H1 (cell line): ENCODE measurements around the gene GRM7.

Experiments used
- BACH1 ChIP-seq: IDR thresholded peaks from 2 replicates; pipeline ENCODE4 v1.6.1; 2012; ENCODE audit warnings: low read length, improper control_type of control experiment
- EP300 ChIP-seq, 2 experiments: IDR thresholded peaks; 1 replicate in 1 of 2; 2 replicates in 1 of 2; pipeline ENCODE4 v1.6.1; 2011 to 2012; ENCODE audit warnings: low read depth in 2 of 2, low read length in 2 of 2, mild to moderate bottlenecking in 2 of 2, borderline replicate concordance in 1 of 2, inconsistent platforms in 1 of 2, moderate library complexity in 1 of 2
- EZH2 ChIP-seq: fragments of 200-600 bp; sonication (generic); IDR thresholded peaks from 2 replicates; pipeline ENCODE4 v1.7.1; 2012; ENCODE audit warnings: low read depth, mild to moderate bottlenecking, moderate library complexity, low read length, inconsistent platforms; ENCODE audit not compliant: severe bottlenecking
- MAX ChIP-seq: IDR thresholded peaks from 2 replicates; pipeline ENCODE4 v1.6.1; 2012; ENCODE audit warnings: inconsistent platforms
- POLR2A ChIP-seq, 2 experiments: IDR thresholded peaks; 1 replicate in 1 of 2; 2 replicates in 1 of 2; pipeline ENCODE4 v1.6.1; 2011; ENCODE audit warnings: low read depth in 2 of 2, low read length in 2 of 2, mild to moderate bottlenecking in 2 of 2; ENCODE audit errors: control extremely low read depth in 1 of 2
- POLR2AphosphoS5 ChIP-seq: IDR thresholded peaks from 2 replicates; pipeline ENCODE4 v1.6.1; 2011; ENCODE audit warnings: low read depth, low read length
- SP2 ChIP-seq: IDR thresholded peaks from 2 replicates; pipeline ENCODE4 v1.6.1; 2012; ENCODE audit warnings: mild to moderate bottlenecking, low read length, inconsistent platforms
- TCF12 ChIP-seq: IDR thresholded peaks from 2 replicates; pipeline ENCODE4 v1.6.1; 2011; ENCODE audit warnings: low read depth, mild to moderate bottlenecking, low read length
- TF ChIP-seq, protein P1 (sequence below), 3 experiments: IDR thresholded peaks; 1 replicate in 2 of 3; 2 replicates in 1 of 3; pipeline versions ENCODE4 v1.5.1 to v1.6.1; 2011; ENCODE audit warnings: low read length in 3 of 3, mild to moderate bottlenecking in 3 of 3, inconsistent platforms in 2 of 3, low read depth in 1 of 3, moderate library complexity in 1 of 3; ENCODE audit not compliant: insufficient read depth in 1 of 3; ENCODE audit errors: control extremely low read depth in 1 of 3

- TF ChIP-seq, protein P1, sequence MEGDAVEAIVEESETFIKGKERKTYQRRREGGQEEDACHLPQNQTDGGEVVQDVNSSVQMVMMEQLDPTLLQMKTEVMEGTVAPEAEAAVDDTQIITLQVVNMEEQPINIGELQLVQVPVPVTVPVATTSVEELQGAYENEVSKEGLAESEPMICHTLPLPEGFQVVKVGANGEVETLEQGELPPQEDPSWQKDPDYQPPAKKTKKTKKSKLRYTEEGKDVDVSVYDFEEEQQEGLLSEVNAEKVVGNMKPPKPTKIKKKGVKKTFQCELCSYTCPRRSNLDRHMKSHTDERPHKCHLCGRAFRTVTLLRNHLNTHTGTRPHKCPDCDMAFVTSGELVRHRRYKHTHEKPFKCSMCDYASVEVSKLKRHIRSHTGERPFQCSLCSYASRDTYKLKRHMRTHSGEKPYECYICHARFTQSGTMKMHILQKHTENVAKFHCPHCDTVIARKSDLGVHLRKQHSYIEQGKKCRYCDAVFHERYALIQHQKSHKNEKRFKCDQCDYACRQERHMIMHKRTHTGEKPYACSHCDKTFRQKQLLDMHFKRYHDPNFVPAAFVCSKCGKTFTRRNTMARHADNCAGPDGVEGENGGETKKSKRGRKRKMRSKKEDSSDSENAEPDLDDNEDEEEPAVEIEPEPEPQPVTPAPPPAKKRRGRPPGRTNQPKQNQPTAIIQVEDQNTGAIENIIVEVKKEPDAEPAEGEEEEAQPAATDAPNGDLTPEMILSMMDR (IDR thresholded peaks at IDR 0.05; ENCODE audit: control extremely low read depth in 1 of 3, insufficient read depth in 1 of 3, low read depth in 1 of 3, low read length in 3 of 3): no peak
- TF ChIP-seq SP2: no peak
- TF ChIP-seq EZH2: no peak
- TF ChIP-seq POLR2A (IDR thresholded peaks at IDR 0.05; ENCODE audit: control extremely low read depth in 1 of 2, low read depth in 2 of 2, low read length in 2 of 2): no peak
- no peak for TF ChIP-seq POLR2AphosphoS5
- TF ChIP-seq BACH1: no peak
- no peak for TF ChIP-seq EP300 (IDR thresholded peaks at IDR 0.05; ENCODE audit: borderline replicate concordance in 1 of 2, low read depth in 2 of 2, low read length in 2 of 2)
- no peak for TF ChIP-seq TCF12
- TF ChIP-seq MAX: no peak
These were observed 472.2 kb downstream of the GRM7 start for GRCh38 chr3:7333125-7333524.
